GM10248 (cell line): ENCODE measurements around the gene SUN1.

Experiments used
- CTCF ChIA-PET: fragments of 300-600 bp; sonication (Branson Sonifier 250); formaldehyde crosslinking; extraction: SDS; loops from one replicate; lab custom pipeline; 2021; ENCODE audit warnings: antibody characterized with exemption; lab: Yijun Ruan, JAX
- POLR2A ChIA-PET: fragments of 350-650 bp; sonication (Branson Sonifier 250); formaldehyde crosslinking; extraction: SDS; loops from one replicate; lab custom pipeline; 2020; ENCODE audit warnings: antibody characterized with exemption; lab: Yijun Ruan, JAX
- DNase-seq: peaks from one replicate; pipeline ENCODE4 v3.0.0; 2012; ENCODE audit errors: extremely low spot score
- TF ChIP-seq, protein P1 (sequence below): IDR thresholded peaks from 2 replicates; pipeline ENCODE4 v1.5.1; 2012; ENCODE audit warnings: mild to moderate bottlenecking, low read depth; ENCODE audit errors: extremely low read depth, missing control alignments, control extremely low read depth

The SUN1 gene

DNA sequence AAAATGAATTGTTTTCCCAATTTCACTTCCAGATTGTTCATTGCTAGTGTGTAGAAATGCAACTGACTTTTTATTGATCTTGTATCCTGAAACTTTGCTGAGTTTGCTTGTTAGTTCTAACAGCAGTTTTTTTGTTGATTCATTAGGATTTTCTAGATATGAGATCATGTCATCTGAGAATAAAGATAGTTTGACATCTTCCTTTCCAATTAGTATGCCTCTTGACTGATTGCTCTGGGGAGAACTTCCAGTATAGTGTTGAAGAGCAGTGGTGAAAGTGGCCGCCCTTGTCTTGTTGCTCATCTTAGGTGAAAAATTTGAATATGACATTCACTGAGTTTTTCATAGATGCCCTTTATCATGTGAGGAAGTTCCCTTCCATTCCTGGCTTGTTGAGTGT is 11.9 kb upstream of the SUN1 start:
- CTCF ChIA-PET = no interaction called here
- POLR2A ChIA-PET = interaction anchor here (0.7 kb wide), 1 partner anchor 93 kb away, joined by 3 read pairs; no protein-coding TSS in a partner anchor

DNA sequence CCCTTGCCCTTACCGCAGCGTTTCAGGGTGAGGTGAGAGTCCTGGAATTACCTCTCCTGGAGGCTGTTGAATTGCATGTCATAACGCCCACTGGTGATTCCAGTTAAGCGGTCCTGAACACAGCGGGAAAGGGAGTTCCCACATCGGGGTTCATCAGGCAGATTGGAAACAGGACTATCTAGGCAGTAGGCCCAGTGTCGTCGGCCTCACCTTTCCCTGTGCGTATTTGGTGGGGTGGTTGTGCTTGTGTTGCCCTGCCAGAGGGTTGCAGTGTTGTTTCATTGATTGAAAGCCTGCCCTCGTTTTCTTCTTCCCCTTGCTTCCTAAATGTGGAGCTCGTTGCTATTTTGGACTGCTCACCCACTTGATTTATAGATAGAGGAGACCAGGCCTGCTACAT is 10.6 kb upstream of the SUN1 start:
- ChIA-PET CTCF (interaction anchor here (0.6 kb wide), 1 partner anchor 321 kb away, joined by 3 read pairs; no protein-coding TSS in a partner anchor), POLR2A (no interaction called here)
- no peak for DNase-seq
- TF ChIP-seq, protein P1, sequence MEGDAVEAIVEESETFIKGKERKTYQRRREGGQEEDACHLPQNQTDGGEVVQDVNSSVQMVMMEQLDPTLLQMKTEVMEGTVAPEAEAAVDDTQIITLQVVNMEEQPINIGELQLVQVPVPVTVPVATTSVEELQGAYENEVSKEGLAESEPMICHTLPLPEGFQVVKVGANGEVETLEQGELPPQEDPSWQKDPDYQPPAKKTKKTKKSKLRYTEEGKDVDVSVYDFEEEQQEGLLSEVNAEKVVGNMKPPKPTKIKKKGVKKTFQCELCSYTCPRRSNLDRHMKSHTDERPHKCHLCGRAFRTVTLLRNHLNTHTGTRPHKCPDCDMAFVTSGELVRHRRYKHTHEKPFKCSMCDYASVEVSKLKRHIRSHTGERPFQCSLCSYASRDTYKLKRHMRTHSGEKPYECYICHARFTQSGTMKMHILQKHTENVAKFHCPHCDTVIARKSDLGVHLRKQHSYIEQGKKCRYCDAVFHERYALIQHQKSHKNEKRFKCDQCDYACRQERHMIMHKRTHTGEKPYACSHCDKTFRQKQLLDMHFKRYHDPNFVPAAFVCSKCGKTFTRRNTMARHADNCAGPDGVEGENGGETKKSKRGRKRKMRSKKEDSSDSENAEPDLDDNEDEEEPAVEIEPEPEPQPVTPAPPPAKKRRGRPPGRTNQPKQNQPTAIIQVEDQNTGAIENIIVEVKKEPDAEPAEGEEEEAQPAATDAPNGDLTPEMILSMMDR = no peak

More for the DNA sequence above, 11.9 kb upstream of the SUN1 start:
- TF ChIP-seq, protein P1 = no peak
- DNase-seq = no peak

DNA sequence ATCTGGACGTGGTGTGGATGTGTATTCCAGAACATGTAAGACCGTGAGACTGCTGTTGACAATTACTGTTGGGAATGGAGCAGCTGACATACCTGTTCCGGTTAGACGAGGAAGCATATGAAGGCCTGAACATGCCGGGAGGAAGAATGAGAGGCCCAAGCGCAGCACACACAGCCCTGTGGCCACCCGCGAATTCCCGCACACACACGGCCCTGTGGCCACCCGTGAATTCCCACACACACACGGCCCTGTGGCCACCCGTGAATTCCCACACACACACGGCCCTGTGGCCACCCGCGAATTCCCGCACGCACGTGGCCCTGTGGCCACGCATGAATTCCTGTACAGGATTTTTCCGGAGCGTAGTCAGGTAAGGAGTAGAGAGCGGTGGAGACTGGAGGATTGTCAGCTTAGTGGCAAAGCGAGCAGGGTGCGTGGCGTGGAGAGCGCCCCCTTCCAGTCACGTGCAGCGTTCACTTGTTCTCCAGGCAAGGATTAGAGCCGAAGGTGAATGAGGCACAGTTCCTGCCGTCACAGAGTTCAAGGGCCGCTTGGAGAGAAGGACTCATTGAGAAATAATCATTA is 9.5 kb upstream of the SUN1 start:
- CTCF ChIA-PET = interaction anchor here (0.7 to 1.0 kb wide), 2 partner anchors 11 to 17 kb away, joined by 3 read pairs; no protein-coding TSS in a partner anchor
- TF ChIP-seq, protein P1 = no peak
- no peak for DNase-seq
- POLR2A ChIA-PET = interaction anchor here (0.8 kb wide), 1 partner anchor 10 kb away, joined by 3 read pairs; no protein-coding TSS in a partner anchor

DNA sequence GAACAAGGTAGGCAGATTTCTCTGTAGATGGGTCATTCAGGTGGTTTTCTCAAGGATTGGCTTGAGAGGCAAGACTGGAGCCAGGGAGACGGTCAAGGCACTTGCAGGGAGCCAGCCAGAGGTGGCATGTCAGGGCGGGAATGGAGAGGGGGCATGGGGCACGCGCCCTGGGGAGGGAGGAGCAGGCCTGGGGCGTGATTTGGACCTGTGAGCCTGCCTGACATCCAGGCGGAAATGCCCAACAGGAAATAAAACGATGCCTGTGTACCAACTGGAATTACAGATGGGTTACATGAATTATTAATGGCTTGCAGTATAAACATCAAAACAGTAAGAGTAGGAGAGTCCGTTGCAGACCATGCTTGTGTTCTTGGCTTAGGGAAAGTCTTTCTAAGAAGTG is 8.6 kb upstream of the SUN1 start:
- TF ChIP-seq, protein P1 = no peak
- ChIA-PET CTCF (no interaction called here), POLR2A (no interaction called here)
- DNase-seq = no peak

DNA sequence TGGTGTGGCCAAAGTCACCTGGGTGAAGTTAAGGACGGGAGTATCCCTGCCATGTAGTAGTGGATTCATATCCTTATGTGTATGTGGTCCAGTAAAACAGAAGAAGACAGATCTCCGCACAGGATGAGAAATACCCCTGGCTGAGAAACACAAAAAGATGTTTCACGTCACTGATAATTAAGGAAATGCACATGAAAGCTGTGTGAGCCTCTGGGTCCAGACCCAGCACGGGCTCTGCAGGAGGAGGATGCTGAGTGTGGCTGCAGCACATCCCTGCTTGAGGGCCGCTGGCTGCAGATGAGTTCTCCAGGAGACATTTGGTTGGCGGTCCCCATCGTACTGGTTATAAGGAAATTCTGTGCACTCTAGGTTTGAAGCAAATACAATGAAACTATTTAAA is 8.2 kb upstream of the SUN1 start:
- CTCF ChIA-PET = interaction anchor here (0.9 kb wide), 1 partner anchor 11 kb away, joined by 3 read pairs; no protein-coding TSS in a partner anchor
- TF ChIP-seq, protein P1 = no peak
- POLR2A ChIA-PET = interaction anchor here (0.6 kb wide), 1 partner anchor 42 kb away, joined by 6 read pairs; no protein-coding TSS in a partner anchor
- no peak for DNase-seq

GRCh38 chr7:824664-825063 is 7.6 kb upstream of the SUN1 start:
- TF ChIP-seq, protein P1 = no peak
- POLR2A ChIA-PET = interaction anchor here (0.6 kb wide), 1 partner anchor 41 kb away, joined by 6 read pairs; no protein-coding TSS in a partner anchor
- CTCF ChIA-PET = interaction anchor here (0.9 kb wide), 1 partner anchor 12 kb away, joined by 3 read pairs; no protein-coding TSS in a partner anchor

More at GRCh38 chr7:824664-825063, 7.6 kb upstream of the SUN1 start:
- DNase-seq = no peak
